ENCODE results near the gene KCTD7. TPM values are rescaled to one million over a fixed set of nuclear protein-coding genes. Genes with fewer than 3 reads are reported as not detected.
"Not testable (repeated sequence)": the region's sequence is repeated elsewhere in the genome, so short reads cannot be mapped to it uniquely, and the experiment has no call there.

KCTD7 gene
- total and polyA plus RNA-seq, 2 of the 13 experiments (the other 11 are each of a cell fraction or from before 2014, with no cell fraction given): 7.3 to 13.5 TPM

DNA sequence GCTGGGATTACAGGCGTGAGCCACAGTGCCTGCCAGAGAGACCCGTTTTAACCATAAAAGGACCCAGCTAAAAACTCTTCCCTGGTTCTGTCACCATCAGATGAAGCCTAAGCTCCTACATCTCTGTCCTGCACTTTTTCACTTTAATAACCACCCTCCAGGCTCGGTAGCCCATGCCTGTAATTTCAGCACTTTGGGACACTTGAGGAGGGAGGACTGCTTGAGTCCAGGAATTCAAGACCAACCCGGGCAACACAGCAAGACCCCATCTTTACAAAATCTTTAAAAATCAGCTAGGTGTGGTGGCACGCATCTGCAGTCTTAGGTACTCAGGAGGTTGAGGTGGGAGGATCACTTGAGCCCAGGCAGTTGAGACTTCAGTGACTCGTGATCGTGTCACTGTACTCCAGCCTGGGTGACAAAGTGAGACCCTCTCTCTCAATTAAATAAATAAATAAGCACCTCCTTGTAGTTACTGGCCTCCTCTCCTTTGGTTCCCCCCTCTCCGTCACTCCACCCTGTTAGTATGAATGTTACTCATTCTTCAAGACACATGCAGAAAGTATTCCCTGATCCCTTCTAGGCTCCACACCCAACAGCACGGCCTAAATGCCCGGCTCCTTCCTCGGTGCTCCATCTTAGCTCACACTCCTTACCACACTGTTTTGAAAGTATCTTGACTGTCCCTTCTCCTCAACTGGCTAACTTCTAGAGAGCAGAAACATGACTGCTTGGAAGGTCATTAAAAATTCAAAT, 38.2 kb upstream of the KCTD7 start:
- POLR2A ChIA-PET: interaction anchor here (0.9 kb wide), 1 partner anchor 40 kb away, joined by 3 read pairs; no protein-coding TSS in a partner anchor
- peaks cover 25% of the 10 kb centered on the region for H4K20me1 ChIP-seq (ENCODE audit: insufficient read depth, low read length)
- ATAC-seq: not testable (repeated sequence)

DNA sequence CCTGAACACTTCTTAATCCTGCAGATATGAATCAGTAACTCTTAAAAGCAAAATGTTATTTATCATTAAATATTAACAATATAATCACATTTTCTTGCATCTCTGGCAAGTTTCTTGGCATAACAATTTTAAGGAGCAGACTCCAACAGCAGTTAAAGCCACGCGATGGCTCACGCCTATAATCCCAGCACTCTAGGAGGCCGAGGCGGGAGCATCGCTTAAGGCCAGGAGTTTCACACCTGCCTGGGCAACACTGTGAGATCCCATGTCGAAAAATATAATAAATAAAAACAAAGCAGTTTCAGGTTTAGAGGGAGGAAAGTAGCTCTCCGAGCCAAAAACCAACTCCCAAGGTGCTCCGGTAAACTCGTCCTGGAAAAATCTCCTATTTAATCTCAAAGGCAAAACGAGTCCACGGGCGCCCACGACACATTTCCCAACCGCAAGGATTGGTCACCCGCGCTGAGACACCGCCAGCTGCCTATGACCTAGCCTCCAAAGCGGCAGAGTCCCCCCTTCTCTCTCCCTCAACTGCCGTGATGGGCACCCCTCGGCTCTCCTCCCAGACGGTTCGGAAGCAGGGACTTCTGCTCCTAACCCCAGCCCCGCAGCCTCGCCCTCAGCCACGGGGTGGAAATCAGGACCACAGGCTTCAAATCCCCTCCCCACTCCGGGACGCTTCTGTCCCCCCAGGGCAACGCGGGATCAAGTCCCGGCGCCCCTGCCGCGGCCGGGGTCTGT, 37.5 kb upstream of the KCTD7 start:
- H3K27me3 ChIP-seq (ENCODE audit: control insufficient read depth in 1 of 2, insufficient read depth in 2 of 2, low read length in 2 of 2); H3K9me3 ChIP-seq (ENCODE audit: low read length); in situ Hi-C loops (cut with HindIII; ENCODE audit: extremely low pct_ligation_motif_present, low pct_unique_long_range_greater_than_20kb); H2AFZ ChIP-seq (ENCODE audit: low read length); H3K36me3 ChIP-seq (replicated peaks in 1 of 2; ENCODE audit: control insufficient read depth in 1 of 2, insufficient read depth in 2 of 2, low read length in 2 of 2); FAIRE-seq; POLR2A ChIA-PET; DNase-seq (ENCODE audit: low spot score); CTCF ChIA-PET (ENCODE audit: low intra/inter-chr PET ratio, low total read pairs): not testable (repeated sequence)
- WGBS (ENCODE audit: low lambda C conversion rate): under 1% methylated on average over 18 of the region's 35 CpGs
- peaks cover 19% of the 10 kb centered on the region for H4K20me1 ChIP-seq (ENCODE audit: insufficient read depth, low read length)
- H3K9ac ChIP-seq (ENCODE audit: insufficient read depth, low read depth, low read length): peak overlapping the region; percentile 94
- peaks cover 57% of the 10 kb centered on the region for H3K79me2 ChIP-seq (ENCODE audit: insufficient read depth, low read length)
- H3K4me1 ChIP-seq (ENCODE audit: insufficient read depth, low read length): peaks cover 54% of the 10 kb centered on the region
- H3K4me3 ChIP-seq (replicated peaks in 1 of 3; ENCODE audit: insufficient read depth in 1 of 3, low read depth in 2 of 3, low read length in 3 of 3): peak overlapping the region; percentile 90 to 98 (median 98)
- TF ChIP-seq ZNF788 (CRISPR knock-in tag; IDR thresholded peaks at IDR 0.05; ENCODE audit: borderline replicate concordance) (0 out of 2 replicates have a peak, but pooled peaks have one; percentile 8), KDM3A (CRISPR knock-in tag; IDR thresholded peaks at IDR 0.05; ENCODE audit: low read depth) (peak; percentile 19; the same call in 1 of the 2 replicates), MYC (CRISPR knock-in tag; IDR thresholded peaks at IDR 0.05; ENCODE audit: borderline replicate concordance) (0 out of 2 replicates have a peak, but pooled peaks have one; percentile 15), ZNF121 (CRISPR knock-in tag; IDR thresholded peaks at IDR 0.05) (peak; percentile 82), ZNF563 (CRISPR knock-in tag; IDR thresholded peaks at IDR 0.05) (0 out of 2 replicates have a peak, but pooled peaks have one; percentile 2), ZNF225 (CRISPR knock-in tag; IDR thresholded peaks at IDR 0.05) (0 out of 2 replicates have a peak, but pooled peaks have one; percentile 5), ZNF337 (CRISPR knock-in tag; IDR thresholded peaks at IDR 0.05; ENCODE audit: borderline replicate concordance, low read depth) (0 out of 2 replicates have a peak, but pooled peaks have one; percentile 6), HIVEP1 (CRISPR knock-in tag; IDR thresholded peaks at IDR 0.05) (0 out of 2 replicates have a peak, but pooled peaks have one; percentile 1), ZNF772 (CRISPR knock-in tag; IDR thresholded peaks at IDR 0.05) (0 out of 2 replicates have a peak, but pooled peaks have one; percentile 10)
- BruUV-seq (replicated peaks): TSS peak; percentile 54
- peak overlapping the region; percentile 79 for H3K27ac ChIP-seq (ENCODE audit: extremely low read length, insufficient read depth, low read length)
- H3K4me2 ChIP-seq (ENCODE audit: low read depth, low read length): peak overlapping the region; percentile 82
- ATAC-seq: peak; percentile 21
- intact Hi-C loops (cut with micrococcal nuclease; ENCODE audit: unreplicated experiment): loop anchor here (5.0 kb wide), 1 partner anchor 36 kb away; the partner anchor contains the start of gene KCTD7

More for the DNA sequence above, 38.2 kb upstream of the KCTD7 start:
- in situ Hi-C loops (cut with HindIII; ENCODE audit: extremely low pct_ligation_motif_present, low pct_unique_long_range_greater_than_20kb); DNase-seq (ENCODE audit: low spot score); H3K27me3 ChIP-seq (ENCODE audit: control insufficient read depth in 1 of 2, insufficient read depth in 2 of 2, low read length in 2 of 2); CTCF ChIA-PET (ENCODE audit: low intra/inter-chr PET ratio, low total read pairs); H3K36me3 ChIP-seq (replicated peaks in 1 of 2; ENCODE audit: control insufficient read depth in 1 of 2, insufficient read depth in 2 of 2, low read length in 2 of 2); H3K9me3 ChIP-seq (ENCODE audit: low read length); BruUV-seq (replicated peaks); H2AFZ ChIP-seq (ENCODE audit: low read length): not testable (repeated sequence)
- WGBS (ENCODE audit: low lambda C conversion rate): 35% methylated on average over 11 of the region's 11 CpGs
- FAIRE-seq: peak; percentile 43
- peak overlapping the region; percentile 90 to 98 (median 98) for H3K4me3 ChIP-seq (replicated peaks in 1 of 3; ENCODE audit: insufficient read depth in 1 of 3, low read depth in 2 of 3, low read length in 3 of 3)
- peak overlapping the region; percentile 82 for H3K4me2 ChIP-seq (ENCODE audit: low read depth, low read length)
- intact Hi-C loops (cut with micrococcal nuclease; ENCODE audit: unreplicated experiment): loop anchor here (5.0 kb wide), 1 partner anchor 37 kb away; the partner anchor contains the start of gene KCTD7
- peak overlapping the region; percentile 94 for H3K9ac ChIP-seq (ENCODE audit: insufficient read depth, low read depth, low read length)
- peak overlapping the region; percentile 22 for H3K27ac ChIP-seq (ENCODE audit: extremely low read length, insufficient read depth, low read length)
- H3K79me2 ChIP-seq (ENCODE audit: insufficient read depth, low read length): peaks cover 64% of the 10 kb centered on the region
- peak; percentile 65; the same call in 1 of the 2 replicates for TF ChIP-seq ZNF121 (CRISPR knock-in tag; IDR thresholded peaks at IDR 0.05)
- 0 out of 2 replicates have a peak, but pooled peaks have one; percentile 5 for TF ChIP-seq ZNF263 (CRISPR knock-in tag; IDR thresholded peaks at IDR 0.05)
- peaks cover 62% of the 10 kb centered on the region for H3K4me1 ChIP-seq (ENCODE audit: insufficient read depth, low read length)

Data from HepG2 (cell line).